ENCODE results near the gene MLC1.

GRCh38 chr22:50014655-50015401 is 70.4 kb downstream of the MLC1 start:
- TF ChIP-seq CTCF (conservative IDR thresholded peaks at IDR 0.05; ENCODE audit: low read length) (no peak), EZH2phosphoT487 (IDR thresholded peaks at IDR 0.05; ENCODE audit: borderline replicate concordance, low read depth, low read length) (no peak)

All from OCI-LY7 (cell line).